HepG2 (cell line): ENCODE data around the gene PRH2. TPM values are rescaled to one million over a fixed set of nuclear protein-coding genes. Genes with fewer than 3 reads are reported as not detected.

Experiments
- ATAC-seq: fragments of 200-7000 bp; cut with Tn5 transposase; 3 replicates; pipeline ENCODE4 v1.9.1; 2020; ENCODE audit warnings: mild to moderate bottlenecking, moderate library complexity
- BruUV-seq: library from RNA; stranded (reverse); fragments of 400-500 nt; replicated peaks from 2 replicates; lab custom pipeline; 2021; lab: Mats Ljungman, UMichigan
- CTCF ChIA-PET: fragments of 300-600 bp; formaldehyde crosslinking; extraction: SDS; loops from one replicate; lab custom pipeline; 2021; ENCODE audit warnings: low total read pairs, inconsistent platforms, low intra/inter-chr PET ratio; lab: Yijun Ruan, JAX
- POLR2A ChIA-PET: fragments of 350-600 bp; sonication (Branson Sonifier 250); formaldehyde crosslinking; loops from one replicate; lab custom pipeline; 2020; ENCODE audit warnings: antibody characterized with exemption, inconsistent platforms; lab: Yijun Ruan, JAX
- DNase-seq: peaks from one replicate; pipeline ENCODE4 v3.0.0-alpha.2; 2015; ENCODE audit warnings: low spot score
- FAIRE-seq: peaks from 3 replicates; lab custom pipeline; 2011; peaks lifted over from hg19 to GRCh38; lab: Jason Lieb, UNC
- H2AFZ ChIP-seq: one replicate; pipeline ENCODE4 v1.6.1; 2011; ENCODE audit warnings: low read length, inconsistent platforms
- H3K27ac ChIP-seq: fragments of 300-600 bp; 3 replicates; pipeline ENCODE4 v1.8.0; 2011; ENCODE audit warnings: mixed run types, mild to moderate bottlenecking, mixed read lengths, low read length, inconsistent platforms; ENCODE audit not compliant: insufficient read depth; ENCODE audit errors: extremely low read length
- H3K27me3 ChIP-seq, 2 experiments: fragments of 200-600 bp in 1 of 2; 2 replicates in 1 of 2; 3 replicates in 1 of 2; pipeline versions ENCODE4 v1.6.0 to v1.8.0; 2011; ENCODE audit warnings: low read length in 2 of 2, mild to moderate bottlenecking in 2 of 2, moderate library complexity in 2 of 2, inconsistent platforms in 1 of 2; ENCODE audit not compliant: insufficient read depth in 2 of 2, control insufficient read depth in 1 of 2
- H3K36me3 ChIP-seq, 2 experiments: fragments of 200-600 bp in 1 of 2; replicated peaks in 1 of 2; 2 replicates in 1 of 2; 3 replicates in 1 of 2; pipeline versions ENCODE4 v1.5.1 to v1.8.0; 2011; ENCODE audit warnings: low read length in 2 of 2, inconsistent platforms in 1 of 2; ENCODE audit not compliant: insufficient read depth in 2 of 2, control insufficient read depth in 1 of 2
- H3K4me1 ChIP-seq: 2 replicates; pipeline ENCODE4 v1.5.1; 2012; ENCODE audit warnings: low read length, inconsistent platforms; ENCODE audit not compliant: insufficient read depth
- H3K4me2 ChIP-seq: 2 replicates; pipeline ENCODE4 v1.6.0; 2011; ENCODE audit warnings: low read depth, low read length, inconsistent platforms
- H3K4me3 ChIP-seq, 3 experiments: fragments of 200-600 bp in 1 of 3; sonication (generic), shearing (Covaris generic) in 1 of 3; replicated peaks in 1 of 3; 2 replicates each; pipeline ENCODE4 v1.5.1; 2011 to 2016; ENCODE audit warnings: low read length in 3 of 3, inconsistent platforms in 2 of 3, low read depth in 2 of 3, mild to moderate bottlenecking in 2 of 3, control low read depth in 1 of 3, mixed read lengths in 1 of 3; ENCODE audit not compliant: insufficient read depth in 1 of 3
- H3K79me2 ChIP-seq: one replicate; pipeline ENCODE4 v1.6.1; 2011; ENCODE audit warnings: low read length, inconsistent platforms; ENCODE audit not compliant: insufficient read depth
- H3K9ac ChIP-seq: 2 replicates; pipeline ENCODE4 v1.6.0; 2011; ENCODE audit warnings: mild to moderate bottlenecking, low read depth, low read length, inconsistent platforms; ENCODE audit not compliant: insufficient read depth
- H3K9me3 ChIP-seq: 2 replicates; pipeline ENCODE4 v1.5.1; 2012; ENCODE audit warnings: mild to moderate bottlenecking, low read length
- H4K20me1 ChIP-seq: 2 replicates; pipeline ENCODE4 v1.6.0; 2011; ENCODE audit warnings: inconsistent platforms, mild to moderate bottlenecking, low read length, moderate library complexity; ENCODE audit not compliant: insufficient read depth
- ATF1 ChIP-seq: IDR thresholded peaks from 2 replicates; pipeline ENCODE4 v1.6.1; 2016; ENCODE audit warnings: mild to moderate bottlenecking, control low read depth
- GFI1 ChIP-seq: sonication (generic); formaldehyde crosslinking; IDR thresholded peaks from 2 replicates; pipeline ENCODE4 v1.5.0; 2020; ENCODE audit warnings: missing genetic modification reagents, mild to moderate bottlenecking, borderline replicate concordance
- HMG20B ChIP-seq: conservative IDR thresholded peaks from 2 replicates; pipeline ENCODE4 v1.6.1; 2016; ENCODE audit warnings: missing genetic modification reagents, missing compliant biosample characterization
- KAT2B ChIP-seq: fragments of 150-350 bp; IDR thresholded peaks from 2 replicates; pipeline ENCODE4 v1.6.1; 2014; ENCODE audit warnings: low read depth, low read length, borderline replicate concordance
- KLF13 ChIP-seq: sonication (generic); formaldehyde crosslinking; IDR thresholded peaks from 2 replicates; pipeline ENCODE4 v1.4.0; 2020; ENCODE audit warnings: mild to moderate bottlenecking, missing genetic modification reagents
- RFXANK ChIP-seq: IDR thresholded peaks from 2 replicates; pipeline ENCODE4 v1.6.1; 2016
- ZNF432 ChIP-seq: sonication (generic); formaldehyde crosslinking; IDR thresholded peaks from 2 replicates; pipeline ENCODE4 v1.5.0; 2020; ENCODE audit warnings: missing genetic modification reagents, mild to moderate bottlenecking, borderline replicate concordance
- ZNF451 ChIP-seq: sonication (generic); formaldehyde crosslinking; IDR thresholded peaks from 2 replicates; pipeline ENCODE4 v1.5.0; 2020; ENCODE audit warnings: mild to moderate bottlenecking, missing genetic modification reagents
- ZNF563 ChIP-seq: sonication (generic); formaldehyde crosslinking; IDR thresholded peaks from 2 replicates; pipeline ENCODE4 v1.8.0; 2022; ENCODE audit warnings: mild to moderate bottlenecking, moderate library complexity, missing genetic modification reagents
- ZNF569 ChIP-seq: sonication (generic); formaldehyde crosslinking; IDR thresholded peaks from 2 replicates; pipeline ENCODE4 v1.5.0; 2020; ENCODE audit warnings: mild to moderate bottlenecking, missing genetic modification reagents, moderate library complexity, borderline replicate concordance
- ZNF709 ChIP-seq: sonication (generic); formaldehyde crosslinking; IDR thresholded peaks from 2 replicates; pipeline ENCODE4 v1.5.0; 2020; ENCODE audit warnings: mild to moderate bottlenecking, missing genetic modification reagents
- ZSCAN31 ChIP-seq: sonication (generic); formaldehyde crosslinking; IDR thresholded peaks from 2 replicates; pipeline ENCODE4 v1.5.0; 2020; ENCODE audit warnings: low read depth, mild to moderate bottlenecking, missing genetic modification reagents
- ZSCAN5A ChIP-seq: sonication (generic); formaldehyde crosslinking; IDR thresholded peaks from 2 replicates; pipeline ENCODE4 v1.8.0; 2022; ENCODE audit warnings: mild to moderate bottlenecking, missing genetic modification reagents, borderline replicate concordance
- WGBS: methylation state at CpG from one replicate; pipeline ENCODE4 v1.1.6; 2017; ENCODE audit warnings: low lambda C conversion rate; 5-methylcytosine and 5-hydroxymethylcytosine counted together
- in situ Hi-C: cut with HindIII; loops from 2 replicates; pipeline ENCODE4 v1.10.0; 2017; ENCODE audit warnings: low pct_unique_long_range_greater_than_20kb; ENCODE audit not compliant: extremely low pct_ligation_motif_present
- intact Hi-C: fragments of 100-400 bp; cut with micrococcal nuclease; formaldehyde crosslinking; loops from one replicate; pipeline ENCODE4 v1.10.0; 2022; ENCODE audit not compliant: unreplicated experiment
- polyA plus RNA-seq, 8 experiments: library from polyadenylated mRNA; depleted of rRNA in 3 of 8; stranded (reverse) in 7 of 8; unstranded in 1 of 8; fragments of >200 nt; fragmentation: Illumina TruSeq in 4 of 8; extraction: Trizol in 4 of 8; gene quantifications; 2 replicates each; pipeline versions ENCODE4 v1.2.1 to v1.2.3, GENCODE V29; 2011 to 2016; ENCODE audit warnings: low read depth in 4 of 8, missing spikeins in 1 of 8, mixed read lengths in 1 of 8; ENCODE audit not compliant: insufficient read depth in 1 of 8
- total RNA-seq, 5 experiments: library from RNA; depleted of rRNA; stranded (reverse); fragments of >200 nt; fragmentation: Illumina TruSeq; extraction: Trizol; gene quantifications; 2 replicates each; pipeline ENCODE4 v1.2.3, GENCODE V29; 2016; ENCODE audit warnings: low read depth in 1 of 5
- TF ChIP-seq, protein P1 (sequence below): sonication (generic); formaldehyde crosslinking; IDR thresholded peaks from 2 replicates; pipeline ENCODE4 v1.9.0; 2021; ENCODE audit warnings: missing genetic modification reagents, borderline replicate concordance

Gene PRH2
- total and polyA plus RNA-seq, 2 of the 13 experiments (the other 11 are each of a cell fraction or from before 2014, with no cell fraction given): 0.24 to 0.48 TPM

DNA sequence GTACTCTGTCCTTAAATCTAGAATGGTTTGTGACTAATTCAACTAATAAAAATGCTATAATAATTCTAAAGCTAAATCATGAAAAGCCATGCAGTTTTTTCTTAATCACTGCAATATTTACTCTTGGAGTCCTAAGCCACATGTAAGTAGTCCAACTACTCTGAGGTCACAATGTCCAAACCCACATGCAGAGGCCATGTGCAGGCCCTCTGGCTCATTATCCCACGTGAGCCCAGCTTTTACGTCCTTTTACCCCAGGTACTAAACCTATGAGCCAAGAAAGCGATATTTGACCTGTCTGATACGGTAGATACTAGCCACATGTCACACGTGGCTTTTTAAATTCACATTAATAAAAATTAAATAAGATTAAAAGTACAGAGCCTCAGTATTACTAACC is 32.2 kb upstream of the PRH2 start:
- TF ChIP-seq ZSCAN31 (CRISPR knock-in tag) (no peak), KAT2B (no peak), ZNF709 (CRISPR knock-in tag) (no peak), ZNF569 (CRISPR knock-in tag) (no peak), GFI1 (CRISPR knock-in tag) (no peak), HMG20B (CRISPR knock-in tag) (no peak), ZNF432 (CRISPR knock-in tag) (no peak), ATF1 (CRISPR knock-in tag) (no peak), ZNF451 (CRISPR knock-in tag) (no peak), ZSCAN5A (no peak), ZNF563 (CRISPR knock-in tag) (no peak), RFXANK (CRISPR knock-in tag) (no peak), KLF13 (CRISPR knock-in tag) (no peak)
- TF ChIP-seq, protein P1, sequence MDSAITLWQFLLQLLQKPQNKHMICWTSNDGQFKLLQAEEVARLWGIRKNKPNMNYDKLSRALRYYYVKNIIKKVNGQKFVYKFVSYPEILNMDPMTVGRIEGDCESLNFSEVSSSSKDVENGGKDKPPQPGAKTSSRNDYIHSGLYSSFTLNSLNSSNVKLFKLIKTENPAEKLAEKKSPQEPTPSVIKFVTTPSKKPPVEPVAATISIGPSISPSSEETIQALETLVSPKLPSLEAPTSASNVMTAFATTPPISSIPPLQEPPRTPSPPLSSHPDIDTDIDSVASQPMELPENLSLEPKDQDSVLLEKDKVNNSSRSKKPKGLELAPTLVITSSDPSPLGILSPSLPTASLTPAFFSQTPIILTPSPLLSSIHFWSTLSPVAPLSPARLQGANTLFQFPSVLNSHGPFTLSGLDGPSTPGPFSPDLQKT (CRISPR knock-in tag): no peak
- ChIA-PET CTCF (no interaction called here), POLR2A (no interaction called here)
- Histone ChIP-seq H3K4me2 (no peak overlapping the region), H3K79me2 (peaks cover 2% of the 10 kb centered on the region), H2AFZ (no peak overlapping the region), H3K27ac (no peak overlapping the region), H4K20me1 (no peaks in the 10 kb centered on the region), H3K27me3 (no peaks in the 10 kb centered on the region), H3K4me1 (peaks cover 32% of the 10 kb centered on the region), H3K36me3 (peaks cover 0 to 3% of the 10 kb centered on the region in 2 experiments; a peak in 1 of 5 replicates), H3K9ac (no peak overlapping the region), H3K9me3 (peaks cover 9% of the 10 kb centered on the region), H3K4me3 (no peak overlapping the region)
- WGBS: 97% methylated on average over 5 of the region's 5 CpGs
- in situ Hi-C loops: no loop called here
- no peak for DNase-seq
- intact Hi-C loops: no loop called here
- FAIRE-seq: no peak
- BruUV-seq: no TSS peak
- no peak for ATAC-seq
